NCI-H2171 treated with DMSO at 0.1 percent for 48 hours (cell line): ENCODE data around the gene PTDSS2.
"Not testable (repeated sequence)": the region's sequence is repeated elsewhere in the genome, so short reads cannot be mapped to it uniquely, and the experiment has no call there.

ENCODE experiments used
- DNase-seq: peaks from one replicate; lab custom pipeline; 2025; lab: John Stamatoyannopoulos, UW

PTDSS2 gene

GRCh38 chr11:449889-450808, at the start of gene PTDSS2:
Gene PTDSS2, plus strand, starts transcription at chr11:450279. Its CDS starts 177 bp downstream, at chr11:450456.
- DNase-seq: peak; percentile 81

- DNase-seq: not testable (repeated sequence)
These were observed 48.9 kb upstream of the PTDSS2 start for GRCh38 chr11:401196-401595.

GRCh38 chr11:403021-403760, 46.9 kb upstream of the PTDSS2 start:
- no peak for DNase-seq

- no peak for DNase-seq
These were observed 46.2 kb upstream of the PTDSS2 start for GRCh38 chr11:403761-404431.

- DNase-seq: no peak
These were observed 45.4 kb upstream of the PTDSS2 start for GRCh38 chr11:404551-405264.

GRCh38 chr11:405323-405953, 44.6 kb upstream of the PTDSS2 start:
- DNase-seq: no peak

GRCh38 chr11:405954-406795, 43.9 kb upstream of the PTDSS2 start:
- DNase-seq: no peak

GRCh38 chr11:406796-407650, 43.1 kb upstream of the PTDSS2 start:
- no peak for DNase-seq

GRCh38 chr11:407651-408123, 42.4 kb upstream of the PTDSS2 start:
- DNase-seq: no peak

GRCh38 chr11:408154-409007, 41.7 kb upstream of the PTDSS2 start:
- no peak for DNase-seq

GRCh38 chr11:409008-409599, 41.0 kb upstream of the PTDSS2 start:
- DNase-seq: no peak

GRCh38 chr11:409600-410483, 40.2 kb upstream of the PTDSS2 start:
- no peak for DNase-seq

GRCh38 chr11:410711-411110, 39.4 kb upstream of the PTDSS2 start:
- DNase-seq: not testable (repeated sequence)

GRCh38 chr11:411520-411919, 38.6 kb upstream of the PTDSS2 start:
- DNase-seq: not testable (repeated sequence)

- no peak for DNase-seq
These were observed 37.4 kb upstream of the PTDSS2 start for GRCh38 chr11:412641-413119.
